Transverse colon (tissue), 4 donors: ENCODE measurements around the gene DCTN2. TPM values are rescaled to one million over a fixed set of nuclear protein-coding genes. Genes with fewer than 3 reads are reported as not detected.
"Not testable (repeated sequence)": the region's sequence is repeated elsewhere in the genome, so short reads cannot be mapped to it uniquely, and the experiment has no call there.

ENCODE experiments used
- DNase-seq: peaks from one replicate; pipeline ENCODE4 v3.0.0-alpha.2; 2019
- H3K27ac ChIP-seq, 4 donors: fragments of 200-600 bp; sonication (generic); 2 replicates each; pipeline ENCODE4 v1.5.1; 2016 to 2018; ENCODE audit warnings: inconsistent platforms in 4 of 4
- H3K27me3 ChIP-seq: fragments of 200-600 bp; sonication (generic); 2 replicates; pipeline ENCODE4 v1.5.1; 2017; ENCODE audit warnings: inconsistent platforms
- H3K36me3 ChIP-seq, 4 donors: fragments of 200-600 bp; sonication (generic); 2 replicates each; pipeline ENCODE4 v1.5.1; 2017 to 2019; ENCODE audit warnings: inconsistent platforms in 4 of 4
- H3K4me1 ChIP-seq, 4 donors: fragments of 200-600 bp; sonication (generic); 2 replicates each; pipeline ENCODE4 v1.5.1; 2017 to 2020; ENCODE audit warnings: inconsistent platforms in 4 of 4
- H3K4me3 ChIP-seq, 4 donors: fragments of 200-600 bp; sonication (generic); 1 replicate in 1 of 4; 2 replicates in 3 of 4; pipeline versions ENCODE4 v1.5.1 to v1.6.1; 2017 to 2019; ENCODE audit warnings: inconsistent platforms in 4 of 4
- H3K9me3 ChIP-seq, 2 donors: fragments of 200-600 bp; sonication (generic); 2 replicates each; pipeline ENCODE4 v1.5.1; 2017 to 2019; ENCODE audit warnings: inconsistent platforms in 2 of 2
- CTCF ChIP-seq, 5 experiments: fragments of 200-600 bp in 3 of 5; fragments of 450-650 bp in 2 of 5; sonication (generic) in 3 of 5; IDR thresholded peaks; 1 replicate in 2 of 5; 2 replicates in 3 of 5; pipeline ENCODE4 v1.5.1; 2016 to 2017; ENCODE audit warnings: antibody characterized with exemption in 5 of 5, inconsistent platforms in 3 of 5, mild to moderate bottlenecking in 2 of 5, moderate library complexity in 1 of 5
- EP300 ChIP-seq: sonication (generic); formaldehyde crosslinking; IDR thresholded peaks from one replicate; pipeline ENCODE4 v1.6.1; 2017; ENCODE audit warnings: antibody characterized with exemption, low read depth
- POLR2A ChIP-seq: fragments of 450-650 bp; IDR thresholded peaks from one replicate; pipeline ENCODE4 v1.6.1; 2016; ENCODE audit warnings: antibody characterized with exemption, mild to moderate bottlenecking, moderate library complexity
- POLR2AphosphoS5 ChIP-seq, 3 donors: sonication (generic); formaldehyde crosslinking; IDR thresholded peaks; one replicate each; pipeline ENCODE4 v1.6.1; 2016; ENCODE audit warnings: antibody characterized with exemption in 3 of 3
- WGBS, 2 donors: methylation state at CpG; one replicate each; pipeline ENCODE4 v1.1.5; 2018; ENCODE audit warnings: low coverage in 1 of 2; 5-methylcytosine and 5-hydroxymethylcytosine counted together
- in situ Hi-C, 4 donors: fragments of 200-750 bp; cut with MboI; loops; one replicate each; pipeline versions ENCODE4 v1.15.0 to v1.15.1; 2017; ENCODE audit warnings: low sequenced_read_pairs in 3 of 4, low pct_ligation_motif_present in 1 of 4, low pct_unique_long_range_greater_than_20kb in 1 of 4
- intact Hi-C: fragments of 100-400 bp; cut with DNase I; formaldehyde crosslinking; loops from one replicate; pipeline ENCODE4 v1.15.1; 2023; ENCODE audit warnings: low total_unique reads
- total RNA-seq, 4 donors: library from RNA; depleted of rRNA; stranded (reverse); fragments of >200 nt; gene quantifications; one replicate each; pipeline ENCODE4 v1.1.0, GENCODE V29; 2016

The DCTN2 gene
- total RNA-seq, 4 donors from 2014 or later: 154 to 344 (median 175) TPM

- H3K9me3 ChIP-seq, H3K4me3 ChIP-seq, H3K27me3 ChIP-seq, in situ Hi-C loops, intact Hi-C loops, H3K27ac ChIP-seq, DNase-seq, H3K4me1 ChIP-seq: not testable (repeated sequence)
- peaks cover 0 to 57% (median 29%) of the 10 kb centered on the region in 4 donors for H3K36me3 ChIP-seq
- 97% methylated on average over 18 to 22 of the region's 22 CpGs for WGBS, 2 donors
Measured at GRCh38 chr12:57502311-57502969, 44.6 kb downstream of the DCTN2 start.

- H3K27me3 ChIP-seq: no peaks in the 10 kb centered on the region
- DNase-seq: no peak
- H3K9me3 ChIP-seq: no peaks in the 10 kb centered on the region
- intact Hi-C loops: no loop called here
- H3K4me1 ChIP-seq: no peaks in the 10 kb centered on the region
- H3K27ac ChIP-seq: no peak overlapping the region
- no peak overlapping the region for H3K4me3 ChIP-seq
- WGBS, 2 donors: 94% methylated on average over 5 to 11 of the region's 11 CpGs
- in situ Hi-C loops: no loop called here
- H3K36me3 ChIP-seq: peaks cover 0 to 45% (median 21%) of the 10 kb centered on the region in 4 donors
- TF ChIP-seq CTCF (IDR thresholded peaks at IDR 0.05): no peak
- TF ChIP-seq EP300: no peak
- no peak for TF ChIP-seq POLR2AphosphoS5 (IDR thresholded peaks at IDR 0.05)
- TF ChIP-seq POLR2A: no peak
Measured at GRCh38 chr12:57500213-57500612, 46.8 kb downstream of the DCTN2 start.

GRCh38 chr12:57498571-57498970 is 48.4 kb downstream of the DCTN2 start:
- no peaks in the 10 kb centered on the region for H3K4me1 ChIP-seq
- no peak for TF ChIP-seq POLR2AphosphoS5 (IDR thresholded peaks at IDR 0.05)
- TF ChIP-seq EP300: no peak
- TF ChIP-seq POLR2A: no peak
- TF ChIP-seq CTCF (IDR thresholded peaks at IDR 0.05): no peak
- peaks cover 0 to 32% (median 16%) of the 10 kb centered on the region in 4 donors for H3K36me3 ChIP-seq
- H3K27me3 ChIP-seq: no peaks in the 10 kb centered on the region
- no peak overlapping the region for H3K27ac ChIP-seq
- WGBS, 2 donors: 71 to 98% methylated on average over 1 to 4 of the region's 4 CpGs
- intact Hi-C loops: no loop called here
- H3K4me3 ChIP-seq: no peak overlapping the region
- no peak for DNase-seq
- in situ Hi-C loops: no loop called here
- H3K9me3 ChIP-seq: no peaks in the 10 kb centered on the region

- no peak for DNase-seq
- no peaks in the 10 kb centered on the region for H3K4me1 ChIP-seq
- H3K27ac ChIP-seq: no peak overlapping the region
- H3K27me3 ChIP-seq: no peaks in the 10 kb centered on the region
- TF ChIP-seq POLR2AphosphoS5 (IDR thresholded peaks at IDR 0.05) (no peak), POLR2A (no peak), CTCF (IDR thresholded peaks at IDR 0.05) (no peak), EP300 (no peak)
- 80 to 86% methylated on average over 1 to 9 of the region's 9 CpGs for WGBS, 2 donors
- H3K4me3 ChIP-seq: no peak overlapping the region
- H3K36me3 ChIP-seq: peaks cover 0 to 28% (median 14%) of the 10 kb centered on the region in 4 donors
- H3K9me3 ChIP-seq: no peaks in the 10 kb centered on the region
- intact Hi-C loops: no loop called here
- in situ Hi-C loops: no loop called here
Measured at GRCh38 chr12:57498132-57498502, 48.9 kb downstream of the DCTN2 start.
